GM10847 (cell line): Measurements from ENCODE around the gene CD3E.

Experiments
- POLR2A ChIP-seq: IDR thresholded peaks from 2 replicates; pipeline ENCODE4 v1.6.1; 2011; ENCODE audit not compliant: insufficient read length; ENCODE audit errors: extremely low read depth

The CD3E gene

DNA sequence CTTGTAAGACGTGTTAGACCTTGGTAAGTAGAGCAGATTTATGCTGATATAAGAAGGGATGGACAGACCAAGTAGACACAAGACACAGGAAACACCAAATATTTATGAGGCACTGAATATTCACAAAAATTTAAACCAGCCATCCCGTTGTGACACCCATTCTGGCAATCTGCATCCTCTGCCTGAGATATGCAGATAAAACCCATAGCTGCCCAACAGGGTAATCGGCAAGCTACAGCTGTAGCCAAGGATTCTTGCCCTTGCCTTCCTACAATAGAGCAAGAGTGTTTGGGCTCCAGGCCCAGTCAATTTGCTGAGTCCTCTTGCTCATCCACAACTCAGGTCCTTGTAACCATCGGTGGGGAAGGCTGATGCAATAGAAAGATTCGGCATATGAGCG lies 21.9 kb upstream of the CD3E start:
- no peak for TF ChIP-seq POLR2A

DNA sequence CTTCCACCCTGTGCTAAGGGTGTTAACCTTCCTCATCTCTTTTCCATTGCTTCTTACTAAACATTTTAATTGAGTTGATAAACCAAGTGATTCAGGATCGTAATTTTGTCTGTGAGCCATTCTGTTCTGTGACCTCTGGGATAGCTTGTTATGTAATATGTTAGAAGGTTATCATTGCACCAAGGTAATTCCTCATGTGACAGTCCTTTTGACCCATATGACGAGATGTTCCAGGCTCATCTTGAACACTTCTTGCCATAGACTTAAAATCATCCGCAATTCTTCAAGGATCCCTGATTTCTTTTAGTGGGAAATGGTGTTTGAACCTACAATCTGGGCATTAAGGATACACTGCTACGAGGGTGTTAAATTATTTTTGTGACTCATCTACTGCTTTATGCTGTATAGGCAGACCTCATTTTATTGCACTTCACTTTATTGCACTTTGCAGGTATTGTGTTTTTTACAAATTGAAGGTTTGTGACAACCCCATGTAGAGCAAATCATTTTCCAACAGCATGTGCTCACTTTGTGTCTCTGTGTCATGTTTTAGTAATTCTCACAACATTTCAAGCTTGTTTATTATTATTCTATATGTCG lies 21.4 kb upstream of the CD3E start:
- TF ChIP-seq POLR2A = no peak

DNA sequence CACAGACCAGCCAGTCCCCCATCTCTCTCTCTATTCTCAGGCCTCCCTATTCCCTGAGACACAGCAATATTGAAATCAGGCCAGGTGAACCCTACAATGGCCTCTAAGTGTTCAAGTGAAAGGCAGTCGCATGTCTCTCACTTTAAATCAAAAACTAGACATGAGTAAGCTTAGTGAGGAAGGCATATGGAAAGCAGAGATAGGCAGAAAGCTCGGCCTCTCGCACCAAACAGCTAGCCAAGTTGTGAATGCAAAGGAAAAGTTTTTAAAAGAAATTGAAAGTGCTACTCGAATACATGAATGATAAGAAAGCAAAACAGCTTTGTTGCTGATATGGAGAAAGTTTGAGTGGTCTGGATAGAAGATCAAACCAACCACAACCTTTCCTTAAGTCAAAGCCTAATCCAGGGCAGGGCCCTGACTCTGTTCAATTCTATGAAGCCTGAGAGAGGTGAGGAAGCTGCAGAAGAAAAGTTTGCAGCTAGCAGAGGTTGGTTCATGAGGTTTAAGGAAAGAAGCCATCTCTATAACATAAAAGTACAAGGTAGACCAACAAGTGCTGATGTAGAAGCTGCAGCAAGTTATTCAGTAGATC lies 20.7 kb upstream of the CD3E start:
- TF ChIP-seq POLR2A = no peak

DNA sequence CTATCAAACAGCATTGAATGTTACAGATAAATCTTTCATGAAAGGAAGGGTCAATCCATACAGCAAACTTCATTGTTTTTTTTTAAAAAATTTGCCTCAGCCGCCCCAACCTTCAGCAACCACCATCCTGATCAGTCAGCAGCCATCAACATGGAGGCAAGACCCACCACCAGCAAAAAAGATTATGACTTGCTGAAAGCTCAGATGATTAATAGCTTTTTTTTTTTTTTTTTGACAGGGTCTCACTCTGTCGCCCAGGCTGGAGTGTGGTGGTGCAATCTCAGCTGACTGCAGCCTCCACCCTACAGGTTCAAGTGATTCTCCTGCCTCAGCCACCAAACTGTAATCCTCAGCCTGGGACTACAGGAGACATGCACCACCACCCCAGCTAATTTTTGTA lies 18.0 kb upstream of the CD3E start:
- TF ChIP-seq POLR2A = no peak

DNA sequence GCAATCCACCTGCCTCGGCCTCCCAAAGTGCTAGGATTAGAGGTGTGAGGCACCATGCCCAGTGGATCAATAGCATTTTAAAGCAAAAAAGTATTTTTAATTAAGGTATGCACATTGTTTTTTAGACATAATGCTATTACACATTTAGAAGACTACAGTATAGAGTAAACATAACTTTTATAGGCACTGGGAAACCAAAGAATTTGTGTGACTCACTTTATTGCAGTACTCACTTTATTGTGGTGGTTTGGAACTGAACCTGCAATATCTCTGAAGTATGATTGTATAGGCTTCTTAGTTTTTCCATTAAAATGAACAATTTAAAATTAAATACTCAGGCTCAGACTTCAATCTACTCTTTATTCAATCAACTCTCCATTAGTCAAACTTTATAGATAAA lies 17.5 kb upstream of the CD3E start:
- TF ChIP-seq POLR2A = no peak

DNA sequence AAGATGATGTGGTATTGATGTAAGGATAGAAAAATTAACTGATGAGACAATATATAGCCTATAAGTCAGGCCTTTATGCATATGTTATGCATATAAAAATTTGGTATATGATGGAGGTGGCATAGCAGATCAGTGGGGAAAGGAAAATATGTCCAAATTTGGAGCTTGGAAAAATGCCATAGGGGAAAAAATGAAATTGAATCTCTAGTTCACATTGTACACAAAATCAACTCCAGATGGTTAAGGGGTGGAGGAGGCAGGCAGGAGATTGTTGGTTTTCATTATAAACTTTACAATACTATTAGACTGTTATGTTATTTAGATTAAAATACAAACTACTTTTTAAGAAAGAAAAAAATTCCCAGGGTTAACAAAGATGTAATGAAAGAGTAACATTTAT lies 15.1 kb upstream of the CD3E start:
- TF ChIP-seq POLR2A = no peak

DNA sequence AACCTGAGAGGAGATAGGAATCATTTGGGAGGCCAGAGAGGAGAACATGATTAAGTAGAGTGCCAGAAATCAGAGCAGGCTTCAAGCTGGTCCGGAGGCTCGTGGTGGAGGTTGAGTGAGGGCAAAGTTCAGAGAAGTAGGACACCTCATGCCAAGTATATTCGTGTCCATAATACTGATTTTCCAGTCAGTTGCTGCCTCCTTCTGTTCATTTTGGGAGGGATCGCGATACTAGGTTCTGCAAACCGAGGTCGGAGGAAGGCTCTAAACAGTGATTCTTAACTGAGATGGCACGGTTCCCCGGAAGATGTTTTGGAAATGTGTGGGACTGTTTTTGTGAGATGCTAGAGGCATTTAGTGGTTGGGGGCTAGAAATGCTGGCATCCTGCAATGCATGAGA lies 13.6 kb upstream of the CD3E start:
- no peak for TF ChIP-seq POLR2A

DNA sequence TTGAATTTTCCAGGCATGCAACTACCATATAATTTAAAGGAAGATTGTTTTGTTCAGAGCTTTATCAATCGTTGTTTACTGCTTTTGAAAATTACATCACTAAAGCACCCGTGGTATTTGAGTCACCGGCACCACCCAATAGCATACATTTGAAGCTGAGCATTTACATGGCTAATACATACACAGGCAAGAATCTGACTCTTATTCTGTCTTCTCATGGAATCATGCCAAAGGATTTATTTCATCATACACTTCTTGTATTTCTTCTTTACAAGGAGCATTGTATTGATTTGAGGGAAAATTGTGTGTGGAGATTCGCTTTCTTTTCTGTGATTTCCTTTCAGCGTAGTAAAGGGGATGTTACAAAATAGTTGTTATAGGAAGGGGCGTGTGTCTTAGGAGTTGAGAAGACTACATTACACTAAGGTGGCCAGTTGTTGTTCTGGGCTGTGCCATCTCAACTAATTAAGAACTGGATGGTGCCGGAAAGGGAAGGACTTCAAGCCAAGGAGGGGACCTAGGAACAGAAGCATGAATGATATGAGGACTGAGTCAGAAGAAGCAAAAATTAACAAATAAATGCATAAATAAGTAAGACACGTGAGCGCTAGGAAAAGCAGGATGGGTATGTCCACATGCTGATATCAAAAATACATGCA lies 12.9 kb upstream of the CD3E start:
- TF ChIP-seq POLR2A = no peak

DNA sequence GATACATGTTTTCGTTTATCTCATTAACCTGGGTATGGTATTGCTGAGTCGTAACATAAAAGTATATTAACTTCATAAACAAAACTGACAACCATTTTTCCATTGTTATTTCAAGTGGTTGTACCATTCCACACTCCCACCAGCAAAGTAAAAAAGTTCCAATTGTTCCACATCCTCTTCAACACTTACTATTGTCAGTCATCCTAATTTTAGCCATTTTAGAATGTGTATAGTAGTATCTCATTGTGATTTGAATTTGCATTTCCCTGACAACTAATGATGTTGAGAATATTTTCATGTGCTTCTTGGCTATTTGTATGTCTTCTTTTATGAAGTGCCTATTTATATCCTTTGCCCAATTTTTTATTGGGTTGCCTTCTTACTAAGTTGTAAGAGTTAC lies 10.5 kb upstream of the CD3E start:
- no peak for TF ChIP-seq POLR2A

DNA sequence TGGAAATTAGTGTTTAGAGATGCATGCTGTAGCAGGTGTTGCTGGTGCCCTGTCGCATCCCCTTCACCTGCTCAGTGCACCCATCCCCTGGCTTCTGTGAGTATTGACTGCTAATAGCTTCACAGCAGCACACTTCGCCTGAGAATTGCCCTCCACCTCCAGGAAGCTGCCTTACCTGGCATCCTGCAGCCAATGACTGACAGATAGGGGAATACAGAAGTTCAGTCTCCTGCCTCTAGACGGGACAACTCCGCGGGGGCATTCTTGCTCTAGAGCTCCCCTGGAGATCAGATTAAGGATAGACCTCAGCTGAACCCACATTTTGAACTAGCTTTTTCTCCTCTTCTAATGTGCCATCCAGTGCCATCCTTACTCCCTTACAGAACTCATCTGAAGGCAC lies 9.3 kb upstream of the CD3E start:
- TF ChIP-seq POLR2A = no peak

DNA sequence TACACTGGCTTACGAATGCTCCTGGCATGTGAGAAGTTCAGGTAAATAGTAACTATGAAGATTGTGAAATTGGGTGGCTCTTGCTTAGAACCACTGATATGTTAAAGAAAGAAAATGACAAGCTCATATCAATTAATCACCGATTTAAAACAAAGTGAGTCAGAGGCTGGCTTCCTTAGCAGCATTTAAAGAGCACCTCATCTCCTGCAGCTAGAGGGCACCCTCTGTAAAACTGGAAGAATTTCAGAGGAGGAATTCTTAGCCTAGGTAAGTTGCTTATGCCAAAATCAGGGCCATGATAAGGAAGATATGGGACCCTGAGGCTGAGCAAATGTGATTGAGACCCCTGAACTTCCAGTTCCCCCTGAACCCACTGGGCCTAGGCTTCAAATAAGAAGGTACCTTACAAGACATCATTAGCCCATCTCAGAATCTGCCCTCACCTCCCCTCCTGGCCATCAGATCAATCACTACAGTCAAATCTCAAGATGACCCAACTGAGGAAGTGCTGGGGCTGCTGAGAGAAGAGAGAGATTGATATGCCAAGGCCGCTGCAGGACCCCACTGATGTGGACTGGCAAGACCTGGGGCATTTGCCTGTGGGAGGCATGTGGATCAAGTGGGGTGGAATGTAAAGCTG lies 8.6 kb upstream of the CD3E start:
- TF ChIP-seq POLR2A = no peak

DNA sequence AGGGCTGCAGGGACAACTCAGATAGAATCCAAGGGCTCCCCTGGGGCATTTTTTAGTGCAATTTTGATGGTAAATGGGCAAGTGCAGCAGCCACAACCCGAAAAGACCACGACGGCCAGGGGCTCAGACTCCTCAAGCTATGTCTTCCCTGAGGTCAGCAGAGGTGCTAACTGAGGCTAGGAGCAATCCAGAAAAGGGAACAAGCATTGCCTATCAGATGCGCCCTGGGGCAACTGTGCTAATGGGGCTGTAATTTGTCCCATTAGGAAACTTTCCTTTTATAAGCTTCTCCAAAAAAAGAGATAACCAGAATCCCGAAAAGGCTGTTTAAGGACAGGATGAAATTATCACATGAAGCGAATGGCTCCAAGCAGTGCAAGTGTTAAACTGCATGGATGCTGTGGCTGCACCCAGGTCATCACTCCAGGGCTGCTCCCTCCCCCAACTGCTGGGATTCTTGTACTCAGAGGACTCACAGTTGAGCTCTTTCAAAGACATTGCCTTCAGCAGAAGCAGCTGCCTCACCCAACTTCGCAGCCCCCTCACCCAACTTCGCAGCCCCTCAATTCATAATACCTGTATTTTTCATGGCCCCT lies 2.8 kb upstream of the CD3E start:
- no peak for TF ChIP-seq POLR2A

DNA sequence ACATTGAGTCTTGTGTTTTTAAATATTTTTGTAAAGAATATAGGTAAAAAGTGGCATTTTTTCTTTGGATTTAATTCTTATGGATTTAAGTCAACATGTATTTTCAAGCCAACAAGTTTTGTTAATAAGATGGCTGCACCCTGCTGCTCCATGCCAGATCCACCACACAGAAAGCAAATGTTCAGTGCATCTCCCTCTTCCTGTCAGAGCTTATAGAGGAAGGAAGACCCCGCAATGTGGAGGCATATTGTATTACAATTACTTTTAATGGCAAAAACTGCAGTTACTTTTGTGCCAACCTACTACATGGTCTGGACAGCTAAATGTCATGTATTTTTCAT lies 333 bp upstream of the CD3E start:
- TF ChIP-seq POLR2A = no peak

DNA sequence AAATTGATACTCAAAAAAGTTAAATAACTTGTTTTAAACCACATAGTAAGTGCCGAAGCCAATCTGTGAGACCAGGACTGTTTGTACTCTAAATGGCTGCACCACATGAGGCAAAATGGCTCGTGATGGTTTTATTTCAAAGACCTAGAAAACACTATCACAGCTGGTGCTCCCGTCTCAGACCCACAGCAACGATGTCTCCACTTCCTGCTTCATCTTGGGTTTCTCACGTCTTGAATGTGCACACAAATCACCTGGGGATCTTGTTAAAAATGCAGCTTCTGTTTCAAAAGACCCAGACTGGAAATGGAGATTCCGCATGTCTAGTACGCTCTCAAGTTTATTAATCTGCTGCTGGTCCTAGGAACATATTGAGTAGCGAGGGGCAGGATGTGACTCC lies 1.2 kb downstream of the CD3E start:
- no peak for TF ChIP-seq POLR2A

DNA sequence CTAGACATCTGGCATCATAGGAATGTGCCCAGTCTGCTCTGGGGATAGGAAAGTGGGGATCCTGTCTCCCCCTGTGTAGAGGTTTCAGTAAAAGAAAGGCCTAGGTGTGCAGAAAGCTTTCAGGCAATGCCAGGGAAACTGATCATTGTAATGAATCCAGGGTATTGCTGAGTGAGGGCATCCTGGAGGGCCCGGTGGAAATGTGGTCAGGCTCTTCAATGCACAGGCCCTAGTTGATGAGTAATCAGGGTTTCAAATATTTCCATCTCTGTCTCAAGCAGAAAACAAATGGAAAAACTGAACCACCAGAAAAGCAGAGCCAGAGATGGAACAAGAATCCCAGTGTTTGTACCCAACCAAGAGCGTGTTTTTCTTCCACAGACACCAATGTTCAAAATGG lies 2.0 kb downstream of the CD3E start:
- no peak for TF ChIP-seq POLR2A

DNA sequence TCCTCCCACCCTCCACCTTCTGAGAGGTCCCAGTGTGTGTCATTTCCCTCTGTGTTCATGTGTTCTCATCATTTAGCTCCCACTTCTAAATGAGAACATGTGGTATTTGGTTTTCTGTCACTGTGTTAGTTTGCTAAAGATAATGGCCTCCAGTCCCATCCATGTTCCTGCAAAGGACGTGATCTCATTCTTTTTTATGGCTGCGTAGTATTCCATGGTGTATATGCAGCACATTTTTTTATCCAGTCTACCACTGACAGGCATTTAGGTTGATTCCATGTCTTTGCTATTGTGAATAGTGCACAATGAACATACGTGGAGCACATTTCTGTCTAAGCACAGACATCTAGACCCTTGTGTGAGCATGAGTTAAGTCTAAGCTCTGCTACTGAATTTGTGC lies 5.7 kb downstream of the CD3E start:
- TF ChIP-seq POLR2A = no peak
